ENCODE results near the gene ITPRIP. TPM values are rescaled to one million over a fixed set of nuclear protein-coding genes. Genes with fewer than 3 reads are reported as not detected.

The ITPRIP gene
- polyA plus RNA-seq, 1 donor (not counting 4 experiments of a cell fraction or from before 2014, with no cell fraction given), result 12.1 TPM

GRCh38 chr10:104307576-104308438, 30.5 kb downstream of the ITPRIP start:
- dilution Hi-C loops (cut with MboI; ENCODE audit: extremely low pct_ligation_motif_present, low sequenced_read_pairs), result no loop called here
- FAIRE-seq, result no peak

GRCh38 chr10:104306897-104307296, 31.4 kb downstream of the ITPRIP start:
- dilution Hi-C loops (cut with MboI; ENCODE audit: extremely low pct_ligation_motif_present, low sequenced_read_pairs), result no loop called here
- TF ChIP-seq, protein P1, sequence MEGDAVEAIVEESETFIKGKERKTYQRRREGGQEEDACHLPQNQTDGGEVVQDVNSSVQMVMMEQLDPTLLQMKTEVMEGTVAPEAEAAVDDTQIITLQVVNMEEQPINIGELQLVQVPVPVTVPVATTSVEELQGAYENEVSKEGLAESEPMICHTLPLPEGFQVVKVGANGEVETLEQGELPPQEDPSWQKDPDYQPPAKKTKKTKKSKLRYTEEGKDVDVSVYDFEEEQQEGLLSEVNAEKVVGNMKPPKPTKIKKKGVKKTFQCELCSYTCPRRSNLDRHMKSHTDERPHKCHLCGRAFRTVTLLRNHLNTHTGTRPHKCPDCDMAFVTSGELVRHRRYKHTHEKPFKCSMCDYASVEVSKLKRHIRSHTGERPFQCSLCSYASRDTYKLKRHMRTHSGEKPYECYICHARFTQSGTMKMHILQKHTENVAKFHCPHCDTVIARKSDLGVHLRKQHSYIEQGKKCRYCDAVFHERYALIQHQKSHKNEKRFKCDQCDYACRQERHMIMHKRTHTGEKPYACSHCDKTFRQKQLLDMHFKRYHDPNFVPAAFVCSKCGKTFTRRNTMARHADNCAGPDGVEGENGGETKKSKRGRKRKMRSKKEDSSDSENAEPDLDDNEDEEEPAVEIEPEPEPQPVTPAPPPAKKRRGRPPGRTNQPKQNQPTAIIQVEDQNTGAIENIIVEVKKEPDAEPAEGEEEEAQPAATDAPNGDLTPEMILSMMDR (optimal IDR thresholded peaks at IDR 0.05 in 1 of 3, IDR thresholded peaks at IDR 0.05 in 1 of 3, conservative IDR thresholded peaks at IDR 0.05 in 1 of 3; ENCODE audit: extremely low read depth in 1 of 3, insufficient read depth in 2 of 3, low read length in 3 of 3), result no peak
- no peak for TF ChIP-seq EZH2 (IDR thresholded peaks at IDR 0.05; ENCODE audit: low read length)

More at GRCh38 chr10:104307576-104308438, 30.5 kb downstream of the ITPRIP start:
- DNase-seq (ENCODE audit: low read depth, low spot score), result no peak
- Histone ChIP-seq H2AFZ (ENCODE audit: control insufficient read depth, low read length) (no peak overlapping the region), H3K4me3 (ENCODE audit: control insufficient read depth in 2 of 3, extremely low read depth in 1 of 3, insufficient read depth in 2 of 3, low read depth in 1 of 3, low read length in 3 of 3) (no peak overlapping the region), H4K20me1 (ENCODE audit: control insufficient read depth, extremely low read depth, insufficient read depth, low read length) (peaks cover 6% of the 10 kb centered on the region), H3K4me1 (ENCODE audit: control insufficient read depth, extremely low read depth, insufficient read depth, low read length) (peaks cover 6% of the 10 kb centered on the region), H3K36me3 (ENCODE audit: control insufficient read depth in 2 of 2, extremely low read depth in 1 of 2, insufficient read depth in 2 of 2, low read length in 2 of 2) (peaks cover 4 to 21% of the 10 kb centered on the region in 2 experiments), H3K4me2 (ENCODE audit: control insufficient read depth, extremely low read depth, insufficient read depth, low read depth, low read length) (no peak overlapping the region), H3K27me3 (ENCODE audit: control insufficient read depth, extremely low read depth, insufficient read depth, low read length) (no peaks in the 10 kb centered on the region), H3K9ac (ENCODE audit: control insufficient read depth, extremely low read depth, insufficient read depth, low read length) (no peak overlapping the region), H3K27ac (ENCODE audit: control insufficient read depth, insufficient read depth, low read length) (no peak overlapping the region), H3K9me1 (ENCODE audit: control insufficient read depth, extremely low read depth, insufficient read depth, low read length) (no peaks in the 10 kb centered on the region), H3K79me2 (ENCODE audit: control insufficient read depth, insufficient read depth, low read length) (peaks cover 2% of the 10 kb centered on the region), H3K9me3 (ENCODE audit: control insufficient read depth, low read depth, low read length) (no peaks in the 10 kb centered on the region)
- TF ChIP-seq, protein P1 (optimal IDR thresholded peaks at IDR 0.05 in 1 of 3, IDR thresholded peaks at IDR 0.05 in 1 of 3, conservative IDR thresholded peaks at IDR 0.05 in 1 of 3; ENCODE audit: extremely low read depth in 1 of 3, insufficient read depth in 2 of 3, low read length in 3 of 3), result no peak
- no peak for TF ChIP-seq EZH2 (IDR thresholded peaks at IDR 0.05; ENCODE audit: low read length)

More at GRCh38 chr10:104306897-104307296, 31.4 kb downstream of the ITPRIP start:
- FAIRE-seq (no peak), DNase-seq (ENCODE audit: low read depth, low spot score) (no peak)
- Histone ChIP-seq H4K20me1 (ENCODE audit: control insufficient read depth, extremely low read depth, insufficient read depth, low read length) (peaks cover 5% of the 10 kb centered on the region), H2AFZ (ENCODE audit: control insufficient read depth, low read length) (no peak overlapping the region), H3K27ac (ENCODE audit: control insufficient read depth, insufficient read depth, low read length) (no peak overlapping the region), H3K9ac (ENCODE audit: control insufficient read depth, extremely low read depth, insufficient read depth, low read length) (no peak overlapping the region), H3K4me2 (ENCODE audit: control insufficient read depth, extremely low read depth, insufficient read depth, low read depth, low read length) (no peak overlapping the region), H3K9me1 (ENCODE audit: control insufficient read depth, extremely low read depth, insufficient read depth, low read length) (no peaks in the 10 kb centered on the region), H3K36me3 (ENCODE audit: control insufficient read depth in 2 of 2, extremely low read depth in 1 of 2, insufficient read depth in 2 of 2, low read length in 2 of 2) (peaks cover 0 to 15% of the 10 kb centered on the region in 2 experiments), H3K27me3 (ENCODE audit: control insufficient read depth, extremely low read depth, insufficient read depth, low read length) (no peaks in the 10 kb centered on the region), H3K4me3 (ENCODE audit: control insufficient read depth in 2 of 3, extremely low read depth in 1 of 3, insufficient read depth in 2 of 3, low read depth in 1 of 3, low read length in 3 of 3) (no peak overlapping the region), H3K4me1 (ENCODE audit: control insufficient read depth, extremely low read depth, insufficient read depth, low read length) (peaks cover 6% of the 10 kb centered on the region), H3K9me3 (ENCODE audit: control insufficient read depth, low read depth, low read length) (no peaks in the 10 kb centered on the region), H3K79me2 (ENCODE audit: control insufficient read depth, insufficient read depth, low read length) (no peaks in the 10 kb centered on the region)
